Uterus (tissue), 2 donors: ENCODE measurements around the gene SLC2A5.
A peak's percentile ranks its signal among the peaks of the same experiment; 100 is the strongest.

Source experiments
- POLR2A ChIP-seq, 2 donors: fragments of 450-650 bp; IDR thresholded peaks; one replicate each; pipeline ENCODE4 v1.6.1; 2016; ENCODE audit warnings: antibody characterized with exemption in 2 of 2, mild to moderate bottlenecking in 1 of 2, moderate library complexity in 1 of 2
- TF ChIP-seq, protein P1 (sequence below), 4 experiments: fragments of 200-600 bp in 2 of 4; fragments of 450-650 bp in 2 of 4; sonication (generic) in 2 of 4; IDR thresholded peaks; one replicate each; pipeline ENCODE4 v1.5.1; 2016 to 2019; ENCODE audit warnings: antibody characterized with exemption in 4 of 4, mild to moderate bottlenecking in 2 of 4, moderate library complexity in 1 of 4

GRCh38 chr1:9110669-9111356, 41.4 kb upstream of the SLC2A5 start:
- TF ChIP-seq, protein P1, sequence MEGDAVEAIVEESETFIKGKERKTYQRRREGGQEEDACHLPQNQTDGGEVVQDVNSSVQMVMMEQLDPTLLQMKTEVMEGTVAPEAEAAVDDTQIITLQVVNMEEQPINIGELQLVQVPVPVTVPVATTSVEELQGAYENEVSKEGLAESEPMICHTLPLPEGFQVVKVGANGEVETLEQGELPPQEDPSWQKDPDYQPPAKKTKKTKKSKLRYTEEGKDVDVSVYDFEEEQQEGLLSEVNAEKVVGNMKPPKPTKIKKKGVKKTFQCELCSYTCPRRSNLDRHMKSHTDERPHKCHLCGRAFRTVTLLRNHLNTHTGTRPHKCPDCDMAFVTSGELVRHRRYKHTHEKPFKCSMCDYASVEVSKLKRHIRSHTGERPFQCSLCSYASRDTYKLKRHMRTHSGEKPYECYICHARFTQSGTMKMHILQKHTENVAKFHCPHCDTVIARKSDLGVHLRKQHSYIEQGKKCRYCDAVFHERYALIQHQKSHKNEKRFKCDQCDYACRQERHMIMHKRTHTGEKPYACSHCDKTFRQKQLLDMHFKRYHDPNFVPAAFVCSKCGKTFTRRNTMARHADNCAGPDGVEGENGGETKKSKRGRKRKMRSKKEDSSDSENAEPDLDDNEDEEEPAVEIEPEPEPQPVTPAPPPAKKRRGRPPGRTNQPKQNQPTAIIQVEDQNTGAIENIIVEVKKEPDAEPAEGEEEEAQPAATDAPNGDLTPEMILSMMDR (IDR thresholded peaks at IDR 0.05), result peak; percentile 90 to 92 (median 92)
- TF ChIP-seq POLR2A (IDR thresholded peaks at IDR 0.05), result no peak
